ENCODE results near the gene PGBD5. TPM values are rescaled to one million over a fixed set of nuclear protein-coding genes. Genes with fewer than 3 reads are reported as not detected.

PGBD5 gene
- total RNA-seq, 1 experiment from 2014 or later = 0.76 TPM

Other genes with a start within 250 kb of the PGBD5 start
- gene COG2, start 216.1 kb upstream of the PGBD5 start, total RNA-seq (2014; rRNA removed; shearing (Covaris generic)) = 14.5 and 23.2 TPM in 2 replicates